MM.1S (cell line): ENCODE results near the gene GARNL3.

ENCODE experiments used
- EZH2phosphoT487 ChIP-seq: fragments of 300-600 bp; sonication (generic); IDR thresholded peaks from 2 replicates; pipeline ENCODE4 v1.6.1; 2018; ENCODE audit warnings: antibody characterized with exemption, low read length
- TF ChIP-seq, protein P1 (sequence below): fragments of 300-600 bp; sonication (generic); IDR thresholded peaks from 2 replicates; pipeline ENCODE4 v1.5.1; 2016; ENCODE audit warnings: antibody characterized with exemption, low read length, mixed read lengths

DNA sequence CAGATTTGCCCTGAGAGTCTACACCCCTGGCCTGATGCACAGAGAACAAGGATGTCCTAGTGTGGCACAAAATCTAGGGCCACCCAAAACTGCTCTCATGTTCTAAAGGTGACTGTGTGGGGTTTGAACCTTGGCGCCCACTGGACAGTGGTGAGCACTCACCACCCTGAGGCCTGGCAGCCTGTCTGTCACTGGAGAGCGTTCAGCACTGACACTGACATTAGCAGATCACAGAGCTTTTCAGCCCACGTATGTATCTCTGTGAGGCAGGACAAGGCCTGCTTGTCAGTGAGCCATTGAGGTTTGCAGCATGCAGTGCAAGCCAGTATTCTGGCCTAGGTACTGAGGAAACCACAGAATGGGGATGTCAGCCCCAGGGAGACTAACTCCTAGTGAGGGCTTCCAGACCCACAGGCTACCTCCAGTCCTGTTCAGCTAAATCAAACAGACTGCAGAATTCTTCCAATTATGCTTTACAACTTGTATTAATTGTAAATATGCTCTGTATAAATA lies 93.5 kb downstream of the GARNL3 start:
- no peak for TF ChIP-seq EZH2phosphoT487
- TF ChIP-seq, protein P1, sequence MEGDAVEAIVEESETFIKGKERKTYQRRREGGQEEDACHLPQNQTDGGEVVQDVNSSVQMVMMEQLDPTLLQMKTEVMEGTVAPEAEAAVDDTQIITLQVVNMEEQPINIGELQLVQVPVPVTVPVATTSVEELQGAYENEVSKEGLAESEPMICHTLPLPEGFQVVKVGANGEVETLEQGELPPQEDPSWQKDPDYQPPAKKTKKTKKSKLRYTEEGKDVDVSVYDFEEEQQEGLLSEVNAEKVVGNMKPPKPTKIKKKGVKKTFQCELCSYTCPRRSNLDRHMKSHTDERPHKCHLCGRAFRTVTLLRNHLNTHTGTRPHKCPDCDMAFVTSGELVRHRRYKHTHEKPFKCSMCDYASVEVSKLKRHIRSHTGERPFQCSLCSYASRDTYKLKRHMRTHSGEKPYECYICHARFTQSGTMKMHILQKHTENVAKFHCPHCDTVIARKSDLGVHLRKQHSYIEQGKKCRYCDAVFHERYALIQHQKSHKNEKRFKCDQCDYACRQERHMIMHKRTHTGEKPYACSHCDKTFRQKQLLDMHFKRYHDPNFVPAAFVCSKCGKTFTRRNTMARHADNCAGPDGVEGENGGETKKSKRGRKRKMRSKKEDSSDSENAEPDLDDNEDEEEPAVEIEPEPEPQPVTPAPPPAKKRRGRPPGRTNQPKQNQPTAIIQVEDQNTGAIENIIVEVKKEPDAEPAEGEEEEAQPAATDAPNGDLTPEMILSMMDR, result no peak
